Measurements from ENCODE around the gene TXNRD3. TPM values are rescaled to one million over a fixed set of nuclear protein-coding genes. Genes with fewer than 3 reads are reported as not detected.

TXNRD3 gene
- total and polyA plus RNA-seq, 2 experiments from 2014 or later: 10.4 to 13.1 TPM

GRCh38 chr3:126557415-126557745 lies 97.5 kb downstream of the TXNRD3 start:
- H3K27me3 ChIP-seq: no peaks in the 10 kb centered on the region
- WGBS (ENCODE audit: low lambda C conversion rate, missing lambda C conversion rate): 98% methylated on average over 10 of the region's 11 CpGs
- H3K27ac ChIP-seq: no peak overlapping the region
- H2AFZ ChIP-seq: no peak overlapping the region
- TF ChIP-seq CTCF (IDR thresholded peaks at IDR 0.05; ENCODE audit: poor library complexity) (no peak), EZH2phosphoT487 (IDR thresholded peaks at IDR 0.05; ENCODE audit: low read depth, severe bottlenecking, unreplicated experiment) (no peak), EZH2 (IDR thresholded peaks at IDR 0.05; ENCODE audit: borderline replicate concordance) (no peak)
- H3K4me2 ChIP-seq: no peak overlapping the region
- H3K9me2 ChIP-seq (replicated peaks; ENCODE audit: insufficient read depth): no peaks in the 10 kb centered on the region
- H3K9me3 ChIP-seq (ENCODE audit: low read depth): no peaks in the 10 kb centered on the region
- H3K4me1 ChIP-seq (ENCODE audit: insufficient read depth): no peaks in the 10 kb centered on the region
- no peak for DNase-seq (ENCODE audit: low spot score)
- no peak overlapping the region for H3K4me3 ChIP-seq
- H3K79me2 ChIP-seq: no peaks in the 10 kb centered on the region
- no peaks in the 10 kb centered on the region for H3K36me3 ChIP-seq (replicated peaks; ENCODE audit: insufficient read depth, low read depth)
- no peaks in the 10 kb centered on the region for H4K20me1 ChIP-seq (ENCODE audit: insufficient read depth, poor library complexity, severe bottlenecking)

Small RNAs within 50 kb of the gene (small RNA-seq; reads per million reads assigned to genes)
- not detected for gene RNA5SP138

Other genes starting within 250 kb of the TXNRD3 start
- gene ZXDC, start 179.2 kb downstream of the TXNRD3 start, total RNA-seq: 21.0 and 25.0 TPM in 2 replicates
- 22.9 and 24.1 TPM in 2 replicates for gene ZXDC, start 179.2 kb downstream of the TXNRD3 start, polyA plus RNA-seq
- gene UROC1, start 137.4 kb downstream of the TXNRD3 start, total RNA-seq: 2.2 and 4.2 TPM in 2 replicates
- 1.5 and 2.3 TPM in 2 replicates for gene UROC1, start 137.4 kb downstream of the TXNRD3 start, polyA plus RNA-seq
- gene CHST13, start 131.0 kb downstream of the TXNRD3 start, total RNA-seq: 31.5 and 36.0 TPM in 2 replicates
- gene CHST13, start 131.0 kb downstream of the TXNRD3 start, polyA plus RNA-seq: 50.2 and 54.6 TPM in 2 replicates
- not detected in 2 replicates for gene C3orf22, start 96.2 kb downstream of the TXNRD3 start, total RNA-seq
- gene C3orf22, start 96.2 kb downstream of the TXNRD3 start, polyA plus RNA-seq: 0.19 TPM in 1 of 2 replicates, not detected in the other
- gene CHCHD6, start 49.1 kb upstream of the TXNRD3 start, total RNA-seq: 9.6 and 13.8 TPM in 2 replicates
- gene CHCHD6, start 49.1 kb upstream of the TXNRD3 start, polyA plus RNA-seq: 19.7 and 20.6 TPM in 2 replicates

Data from hepatocyte (in vitro differentiated cells).